Measurements from ENCODE around the gene PTPRN2.

PTPRN2 gene

DNA sequence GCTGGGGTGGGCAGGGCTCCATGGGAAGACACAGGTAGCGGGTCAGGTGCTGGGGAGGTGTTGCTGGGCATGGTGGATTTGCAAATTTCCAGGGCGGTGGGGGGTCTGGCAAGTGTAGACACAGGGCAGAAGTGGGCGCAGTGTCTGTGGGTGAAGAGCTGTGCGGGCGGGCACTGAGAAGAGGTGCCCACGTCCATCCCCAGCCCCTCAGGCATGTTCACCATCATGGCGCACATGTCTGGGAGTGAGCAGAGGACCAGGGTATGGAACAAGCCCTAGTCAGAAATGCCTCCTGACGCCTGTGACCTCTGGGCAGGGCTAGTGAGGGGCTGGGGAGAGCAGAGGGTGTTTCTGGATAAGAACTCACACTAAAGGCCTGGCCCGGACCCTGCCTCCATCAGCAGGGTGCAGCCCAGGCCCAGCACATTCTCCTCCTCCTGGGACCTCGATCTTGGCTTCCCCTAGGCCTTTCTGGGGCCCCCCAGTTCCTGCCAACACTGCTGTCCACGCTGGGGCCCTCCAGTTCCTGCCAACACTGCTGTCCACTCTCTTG lies 612.9 kb downstream of the PTPRN2 start:
- in situ Hi-C loops (cut with HindIII; ENCODE audit: low pct_unique_long_range_greater_than_20kb, low sequenced_read_pairs) = no loop called here
- no peak for DNase-seq (ENCODE audit: low read depth in 1 of 2, low spot score in 1 of 2)
- no peak for TF ChIP-seq JUND (IDR thresholded peaks at IDR 0.05; ENCODE audit: low read depth)

DNA sequence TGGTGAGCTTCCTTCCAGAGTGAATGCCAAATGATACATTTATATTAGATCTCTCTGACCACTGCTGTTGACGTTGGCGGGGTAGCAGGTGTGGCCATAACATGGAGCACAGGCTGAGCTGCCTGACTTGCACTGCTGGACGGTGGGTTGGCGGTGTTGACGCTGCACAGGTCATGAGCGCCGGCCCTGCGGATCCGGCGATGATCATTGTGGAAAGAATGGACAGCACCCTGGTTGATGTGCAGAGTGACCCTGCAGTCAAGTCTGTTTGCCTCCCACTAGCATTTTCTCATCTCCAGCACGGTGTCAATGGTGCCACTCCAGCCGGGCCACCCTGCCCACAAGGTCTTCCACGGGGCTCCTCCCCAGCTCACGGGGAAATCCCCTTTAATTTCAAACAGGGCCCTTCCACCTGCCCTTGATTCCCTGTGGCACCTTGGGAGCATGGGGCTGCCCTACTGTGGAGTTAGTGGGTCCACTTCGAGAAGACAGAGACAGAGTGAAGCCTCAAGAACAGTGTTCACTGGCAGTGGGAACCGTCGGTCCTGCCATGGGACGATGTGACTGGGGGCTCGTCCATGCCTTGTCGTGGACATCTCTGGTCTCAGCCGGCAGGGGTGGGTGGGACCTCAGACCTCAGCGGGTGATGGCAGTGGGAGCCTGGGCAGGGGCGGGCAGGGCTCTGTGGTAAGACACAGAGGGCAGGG lies 613.5 kb downstream of the PTPRN2 start:
- in situ Hi-C loops (cut with HindIII; ENCODE audit: low pct_unique_long_range_greater_than_20kb, low sequenced_read_pairs) = no loop called here
- no peak for DNase-seq (ENCODE audit: low read depth in 1 of 2, low spot score in 1 of 2)
- TF ChIP-seq JUND (IDR thresholded peaks at IDR 0.05; ENCODE audit: low read depth) = no peak

GRCh38 chr7:157972914-157973313 lies 614.7 kb downstream of the PTPRN2 start:
- TF ChIP-seq JUND (IDR thresholded peaks at IDR 0.05; ENCODE audit: low read depth) = no peak
- in situ Hi-C loops (cut with HindIII; ENCODE audit: low pct_unique_long_range_greater_than_20kb, low sequenced_read_pairs) = no loop called here
- no peak for DNase-seq (ENCODE audit: low read depth in 1 of 2, low spot score in 1 of 2)

GRCh38 chr7:157971501-157971900 lies 616.1 kb downstream of the PTPRN2 start:
- DNase-seq (ENCODE audit: low read depth in 1 of 2, low spot score in 1 of 2) = no peak
- in situ Hi-C loops (cut with HindIII; ENCODE audit: low pct_unique_long_range_greater_than_20kb, low sequenced_read_pairs) = no loop called here
- no peak for TF ChIP-seq JUND (IDR thresholded peaks at IDR 0.05; ENCODE audit: low read depth)

- no peak for DNase-seq (ENCODE audit: low read depth in 1 of 2, low spot score in 1 of 2)
- in situ Hi-C loops (cut with HindIII; ENCODE audit: low pct_unique_long_range_greater_than_20kb, low sequenced_read_pairs) = no loop called here
- TF ChIP-seq JUND (IDR thresholded peaks at IDR 0.05; ENCODE audit: low read depth) = no peak
These were observed 616.9 kb downstream of the PTPRN2 start for GRCh38 chr7:157970744-157971143.

DNA sequence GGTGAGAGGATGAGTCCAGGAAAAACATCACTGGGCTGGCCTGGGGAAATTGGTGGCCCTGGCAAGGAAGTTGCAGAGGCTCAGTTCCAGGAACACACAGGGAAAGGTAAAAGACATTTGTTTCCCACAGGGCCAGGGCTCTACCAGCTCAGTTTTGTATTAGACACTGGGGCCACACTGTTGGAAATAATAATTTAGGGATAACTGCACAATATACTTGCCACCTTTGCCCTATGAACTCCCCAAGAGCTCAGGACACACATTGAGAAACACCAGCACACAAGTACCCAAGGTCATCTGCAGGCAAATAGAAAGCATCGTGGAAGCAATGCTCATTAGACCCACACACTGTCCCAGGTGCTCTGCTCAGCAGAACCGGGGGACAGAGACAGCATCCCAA lies 617.6 kb downstream of the PTPRN2 start:
- TF ChIP-seq JUND (IDR thresholded peaks at IDR 0.05; ENCODE audit: low read depth) = no peak

DNA sequence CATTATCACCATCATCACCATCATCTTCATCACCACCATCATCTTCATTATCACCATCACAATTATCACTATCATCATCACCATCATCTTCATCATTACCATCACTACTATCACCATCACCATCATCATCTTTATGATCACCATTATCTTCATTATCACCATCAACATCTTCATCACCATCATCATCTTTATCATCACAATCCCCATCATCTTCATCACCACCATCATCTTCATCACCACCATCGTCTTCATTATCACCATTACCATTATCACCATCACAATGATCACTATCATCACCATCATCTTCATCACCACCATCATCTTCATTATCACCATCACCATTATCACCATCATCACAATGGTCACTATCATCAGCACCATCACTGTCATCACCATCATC lies 621.1 kb downstream of the PTPRN2 start:
- in situ Hi-C loops (cut with HindIII; ENCODE audit: low pct_unique_long_range_greater_than_20kb, low sequenced_read_pairs) = no loop called here
- no peak for TF ChIP-seq JUND (IDR thresholded peaks at IDR 0.05; ENCODE audit: low read depth)
- DNase-seq (ENCODE audit: low read depth in 1 of 2, low spot score in 1 of 2) = no peak

More for the DNA sequence above, 617.6 kb downstream of the PTPRN2 start:
- DNase-seq (ENCODE audit: low read depth in 1 of 2, low spot score in 1 of 2) = no peak
- in situ Hi-C loops (cut with HindIII; ENCODE audit: low pct_unique_long_range_greater_than_20kb, low sequenced_read_pairs) = no loop called here

DNA sequence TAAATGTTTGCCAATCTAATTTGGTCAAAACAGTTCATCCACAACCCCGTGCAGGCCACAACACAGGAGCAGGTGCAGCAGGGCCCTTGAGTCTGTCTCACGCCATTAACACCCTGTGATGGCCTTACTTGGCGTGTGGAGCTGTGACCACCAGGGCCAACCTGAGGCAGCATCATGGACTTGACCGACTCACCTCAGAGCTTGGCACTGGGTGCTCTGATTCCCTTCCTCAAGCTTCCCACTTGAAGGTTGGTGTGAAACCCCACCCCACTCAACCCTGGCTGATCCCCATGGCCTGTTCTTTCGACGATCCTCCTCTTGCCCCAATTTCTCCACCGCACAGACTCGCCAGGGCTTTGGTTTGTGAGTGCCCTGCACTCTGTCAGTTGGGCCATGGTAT lies 623.1 kb downstream of the PTPRN2 start:
- DNase-seq (ENCODE audit: low read depth in 1 of 2, low spot score in 1 of 2) = no peak
- in situ Hi-C loops (cut with HindIII; ENCODE audit: low pct_unique_long_range_greater_than_20kb, low sequenced_read_pairs) = no loop called here

GRCh38 chr7:157964016-157964415 lies 623.6 kb downstream of the PTPRN2 start:
- in situ Hi-C loops (cut with HindIII; ENCODE audit: low pct_unique_long_range_greater_than_20kb, low sequenced_read_pairs) = no loop called here
- no peak for TF ChIP-seq JUND (IDR thresholded peaks at IDR 0.05; ENCODE audit: low read depth)
- DNase-seq (ENCODE audit: low read depth in 1 of 2, low spot score in 1 of 2) = no peak

More for the DNA sequence above, 623.1 kb downstream of the PTPRN2 start:
- no peak for TF ChIP-seq JUND (IDR thresholded peaks at IDR 0.05; ENCODE audit: low read depth)

DNA sequence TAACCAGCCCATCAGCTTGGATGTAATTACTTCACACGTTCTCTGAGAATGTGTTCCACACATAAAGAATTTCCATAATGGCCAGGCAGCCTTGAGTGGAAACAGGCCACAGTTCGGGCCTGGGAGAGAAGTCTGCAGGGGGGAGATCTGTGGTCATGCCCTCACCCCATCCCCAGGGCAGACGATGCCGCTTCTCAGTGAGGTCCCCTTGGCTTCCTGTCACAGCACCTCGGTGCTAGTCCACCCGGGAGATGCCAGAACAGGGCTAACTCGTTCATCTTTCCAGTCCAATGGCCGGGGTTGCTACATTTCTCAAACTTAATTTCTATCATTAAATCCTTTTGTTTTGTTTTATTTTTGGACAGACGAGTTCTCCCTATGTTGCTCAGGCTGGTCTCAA lies 624.1 kb downstream of the PTPRN2 start:
- no peak for DNase-seq (ENCODE audit: low read depth in 1 of 2, low spot score in 1 of 2)
- no peak for TF ChIP-seq JUND (IDR thresholded peaks at IDR 0.05; ENCODE audit: low read depth)
- in situ Hi-C loops (cut with HindIII; ENCODE audit: low pct_unique_long_range_greater_than_20kb, low sequenced_read_pairs) = no loop called here

DNA sequence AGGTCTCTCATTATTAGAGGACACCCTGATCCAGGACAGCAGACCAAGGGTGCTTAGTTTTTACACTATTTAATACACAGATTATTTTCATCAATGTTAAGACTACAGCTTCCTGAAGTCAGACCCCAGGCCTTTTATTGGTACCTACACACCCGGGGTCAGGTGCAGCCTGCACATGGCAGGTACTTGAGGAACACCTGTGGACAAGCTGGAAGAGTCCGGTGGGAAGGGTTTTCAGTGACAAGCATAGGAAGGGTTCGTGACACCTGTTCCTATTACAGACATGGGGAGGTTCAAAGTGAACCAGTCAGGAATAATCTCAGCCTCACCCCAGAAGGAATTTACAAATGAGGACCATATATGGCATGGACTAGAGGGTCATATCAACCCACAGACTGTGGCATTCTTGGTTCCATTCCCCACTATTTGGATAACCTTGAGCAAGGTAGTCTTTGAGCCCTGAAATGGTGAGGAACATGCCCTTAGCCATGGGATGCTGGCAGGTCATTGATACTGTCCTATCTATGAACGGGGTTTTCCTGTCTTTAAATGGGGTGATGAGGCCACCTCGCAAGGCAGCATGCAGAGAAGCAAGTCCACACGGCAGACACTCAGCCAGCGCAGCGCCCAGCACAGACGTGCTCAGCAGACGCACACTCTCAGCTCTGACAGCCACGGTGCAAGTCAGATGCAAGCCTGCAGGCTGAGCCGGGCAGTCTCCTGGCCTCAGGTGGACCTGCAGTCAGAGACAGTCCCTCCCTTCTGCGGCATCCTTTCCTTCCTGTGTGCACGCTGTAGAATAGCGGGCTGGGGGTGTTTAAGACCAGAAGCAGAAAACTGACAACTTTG lies 624.9 kb downstream of the PTPRN2 start:
- DNase-seq (ENCODE audit: low read depth in 1 of 2, low spot score in 1 of 2) = no peak
- no peak for TF ChIP-seq JUND (IDR thresholded peaks at IDR 0.05; ENCODE audit: low read depth)
- in situ Hi-C loops (cut with HindIII; ENCODE audit: low pct_unique_long_range_greater_than_20kb, low sequenced_read_pairs) = no loop called here

DNA sequence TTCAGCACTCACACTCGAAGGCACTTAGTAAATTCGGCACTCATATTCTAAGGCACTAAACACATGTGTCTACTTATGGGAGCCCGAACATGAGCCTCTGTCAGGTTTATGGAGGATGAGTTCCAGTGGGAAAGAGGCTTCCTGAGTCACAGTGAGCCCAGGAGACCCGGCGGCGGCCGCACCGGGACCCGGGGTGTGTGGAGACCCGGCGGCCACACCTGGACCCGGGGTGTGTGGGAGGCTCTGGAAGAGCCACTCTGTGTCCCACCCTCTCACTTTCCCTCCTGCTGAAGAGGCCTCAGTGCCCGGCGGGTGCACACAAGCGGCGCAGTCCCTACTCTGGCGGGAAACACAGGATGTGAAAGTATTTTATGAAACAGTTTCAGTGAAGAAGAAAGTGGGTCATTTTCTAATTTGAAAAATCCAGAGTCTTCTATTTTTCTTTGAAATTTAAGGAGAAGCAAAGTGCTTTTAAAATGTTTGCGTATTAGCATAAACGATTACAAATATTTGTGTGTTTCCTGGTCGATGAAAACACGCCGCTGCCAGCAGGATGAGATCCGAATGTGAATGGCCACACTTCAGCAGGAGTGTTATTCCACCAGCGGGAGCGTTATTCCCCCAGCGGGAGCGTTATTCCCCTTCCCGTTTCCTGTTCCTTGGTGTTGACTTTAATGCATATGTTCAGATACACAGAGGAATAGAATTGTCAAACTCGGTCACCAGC lies 625.7 kb downstream of the PTPRN2 start:
- no peak for TF ChIP-seq JUND (IDR thresholded peaks at IDR 0.05; ENCODE audit: low read depth)
- DNase-seq (ENCODE audit: low read depth in 1 of 2, low spot score in 1 of 2) = no peak
- in situ Hi-C loops (cut with HindIII; ENCODE audit: low pct_unique_long_range_greater_than_20kb, low sequenced_read_pairs) = no loop called here

Data from T47D (cell line).